ENCODE measurements around the gene NUTM2E. TPM values are rescaled to one million over a fixed set of nuclear protein-coding genes. Genes with fewer than 3 reads are reported as not detected.
"Not testable (repeated sequence)": the region's sequence is repeated elsewhere in the genome, so short reads cannot be mapped to it uniquely, and the experiment has no call there.

The NUTM2E gene
- total RNA-seq, 1 donor from 2014 or later: not detected

DNA sequence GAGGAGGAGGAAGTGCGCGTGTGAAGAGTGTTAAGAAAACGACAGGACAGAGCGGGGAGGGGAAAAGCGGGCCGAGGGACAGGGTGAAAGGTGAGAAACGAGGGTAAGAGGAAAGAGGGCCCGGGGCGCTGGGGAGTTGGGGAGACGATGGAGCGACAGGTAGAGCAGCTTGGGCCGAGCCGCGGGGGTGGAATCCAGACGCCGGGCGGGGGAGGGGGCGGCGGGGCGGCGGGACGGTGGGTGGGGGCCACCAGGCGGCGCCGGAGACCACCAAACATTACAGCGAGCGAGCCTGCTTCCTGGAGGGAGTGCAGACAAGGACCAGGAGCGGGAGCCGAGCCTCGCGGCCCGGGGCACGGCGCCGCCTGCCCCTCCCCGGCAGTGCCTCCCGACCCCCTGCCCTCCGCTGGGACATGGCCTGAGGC lies 940 bp upstream of the NUTM2E start:
- not testable (repeated sequence) for FAIRE-seq; H3K27me3 ChIP-seq (ENCODE audit: control insufficient read depth, insufficient read depth, low read length); H3K36me3 ChIP-seq (ENCODE audit: control insufficient read depth, insufficient read depth, low read length); DNase-seq (ENCODE audit: low read depth)
- H3K4me3 ChIP-seq (ENCODE audit: low read depth, low read length): peak overlapping the region; percentile 53

DNA sequence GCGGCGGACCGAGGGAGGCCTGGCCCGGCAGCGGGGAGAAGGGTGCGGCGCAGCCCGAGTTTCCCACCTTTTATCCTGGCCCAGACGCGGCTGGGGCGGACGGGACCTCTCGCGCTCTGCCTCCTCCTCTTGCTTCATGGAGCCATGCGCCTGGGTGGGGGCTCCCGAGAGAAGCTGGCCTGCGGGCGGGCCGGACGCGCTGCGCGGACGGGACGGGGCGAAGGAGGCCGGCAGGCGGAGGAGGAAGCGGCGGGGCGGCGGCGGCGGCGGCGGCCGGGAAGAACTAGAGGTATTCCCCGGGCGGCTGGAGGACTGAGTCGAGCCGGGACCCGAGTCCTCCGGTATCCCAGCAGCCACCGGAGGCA lies 426 bp upstream of the NUTM2E start:
- FAIRE-seq; H3K27me3 ChIP-seq (ENCODE audit: control insufficient read depth, insufficient read depth, low read length); DNase-seq (ENCODE audit: low read depth); H3K36me3 ChIP-seq (ENCODE audit: control insufficient read depth, insufficient read depth, low read length): not testable (repeated sequence)
- peak overlapping the region; percentile 53 for H3K4me3 ChIP-seq (ENCODE audit: low read depth, low read length)

DNA sequence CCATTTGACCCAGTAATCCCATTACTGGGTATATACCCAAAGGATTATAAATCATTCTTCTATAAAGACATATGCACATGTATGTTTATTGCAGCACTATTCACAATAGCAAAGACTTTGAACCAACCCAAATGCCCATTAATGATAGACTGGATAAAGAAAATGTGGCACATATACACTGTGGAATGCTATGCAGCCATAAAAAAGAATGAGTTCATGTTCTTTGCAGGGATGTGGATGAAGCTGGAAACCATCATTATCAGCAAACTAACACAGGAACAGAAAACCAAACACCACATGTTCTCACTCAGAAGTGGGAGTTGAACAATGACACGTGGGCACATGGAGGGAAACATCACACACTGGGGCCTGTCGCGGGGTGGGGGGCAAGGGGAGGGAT lies 7.3 kb downstream of the NUTM2E start:
- not testable (repeated sequence) for H3K36me3 ChIP-seq (ENCODE audit: control insufficient read depth, insufficient read depth, low read length); H3K4me3 ChIP-seq (ENCODE audit: low read depth, low read length); FAIRE-seq; H3K27me3 ChIP-seq (ENCODE audit: control insufficient read depth, insufficient read depth, low read length); DNase-seq (ENCODE audit: low read depth)

DNA sequence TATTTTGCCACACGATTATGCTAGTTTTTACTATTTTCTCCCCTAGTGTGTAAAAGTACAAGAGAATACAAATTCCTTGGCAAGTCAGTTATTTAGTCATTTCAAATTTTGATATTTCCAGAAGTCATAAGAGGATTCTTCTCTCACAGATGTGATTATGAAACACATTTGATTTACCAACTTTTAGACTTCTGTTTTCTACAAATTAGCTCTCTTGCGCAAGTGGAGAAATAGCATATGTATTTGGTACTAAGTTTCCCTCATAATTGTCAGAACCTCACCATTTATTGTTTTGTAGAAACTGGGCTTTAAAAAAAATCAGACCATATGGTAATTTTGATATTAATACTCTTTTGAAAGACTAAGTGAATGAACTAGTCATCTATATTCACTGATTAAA lies 9.4 kb downstream of the NUTM2E start:
- not testable (repeated sequence) for FAIRE-seq; DNase-seq (ENCODE audit: low read depth)

DNA sequence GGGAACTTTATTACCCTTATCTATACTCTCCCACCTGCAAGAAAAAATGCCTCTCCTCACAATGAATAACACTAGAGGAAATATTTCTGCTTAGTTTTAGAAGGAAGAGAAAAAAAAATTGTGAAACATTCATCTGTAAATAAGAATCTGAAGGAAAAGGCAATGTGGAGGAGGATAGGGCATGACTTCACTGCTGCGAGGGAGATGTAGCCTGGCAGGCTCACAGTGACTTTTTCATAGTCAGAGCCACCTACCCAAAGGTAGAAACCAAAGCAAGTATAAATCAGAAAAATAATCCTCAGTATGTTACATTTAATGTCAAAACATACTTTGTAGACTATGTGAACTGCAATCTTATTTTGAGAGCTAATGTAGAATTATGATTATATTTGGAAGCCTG lies 10.4 kb downstream of the NUTM2E start:
- not testable (repeated sequence) for H3K36me3 ChIP-seq (ENCODE audit: control insufficient read depth, insufficient read depth, low read length); H3K27me3 ChIP-seq (ENCODE audit: control insufficient read depth, insufficient read depth, low read length); FAIRE-seq; DNase-seq (ENCODE audit: low read depth); H3K4me3 ChIP-seq (ENCODE audit: low read depth, low read length)

More for the DNA sequence above, 9.4 kb downstream of the NUTM2E start:
- not testable (repeated sequence) for H3K4me3 ChIP-seq (ENCODE audit: low read depth, low read length); H3K27me3 ChIP-seq (ENCODE audit: control insufficient read depth, insufficient read depth, low read length); H3K36me3 ChIP-seq (ENCODE audit: control insufficient read depth, insufficient read depth, low read length)

DNA sequence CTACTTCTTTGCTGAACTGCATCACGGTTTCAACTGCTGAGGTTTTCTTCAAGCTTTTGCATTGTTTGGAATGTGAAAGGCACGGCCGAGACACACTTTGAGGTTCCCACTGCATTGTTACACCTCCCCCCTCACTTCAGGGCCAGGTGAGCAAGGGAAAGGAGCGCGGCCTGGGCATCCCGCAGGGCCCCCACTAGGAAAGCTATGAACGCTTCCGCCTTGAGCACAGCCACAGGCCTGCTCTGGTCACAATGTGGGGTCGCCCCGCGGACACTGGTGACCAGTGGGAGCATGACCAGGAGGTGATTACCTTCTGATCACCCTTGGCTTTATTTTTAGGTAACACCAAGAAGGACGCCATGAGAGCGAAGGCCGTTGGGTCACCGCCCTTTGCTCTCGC lies 11.9 kb downstream of the NUTM2E start:
- not testable (repeated sequence) for DNase-seq (ENCODE audit: low read depth); H3K27me3 ChIP-seq (ENCODE audit: control insufficient read depth, insufficient read depth, low read length); H3K4me3 ChIP-seq (ENCODE audit: low read depth, low read length); FAIRE-seq; H3K36me3 ChIP-seq (ENCODE audit: control insufficient read depth, insufficient read depth, low read length)

DNA sequence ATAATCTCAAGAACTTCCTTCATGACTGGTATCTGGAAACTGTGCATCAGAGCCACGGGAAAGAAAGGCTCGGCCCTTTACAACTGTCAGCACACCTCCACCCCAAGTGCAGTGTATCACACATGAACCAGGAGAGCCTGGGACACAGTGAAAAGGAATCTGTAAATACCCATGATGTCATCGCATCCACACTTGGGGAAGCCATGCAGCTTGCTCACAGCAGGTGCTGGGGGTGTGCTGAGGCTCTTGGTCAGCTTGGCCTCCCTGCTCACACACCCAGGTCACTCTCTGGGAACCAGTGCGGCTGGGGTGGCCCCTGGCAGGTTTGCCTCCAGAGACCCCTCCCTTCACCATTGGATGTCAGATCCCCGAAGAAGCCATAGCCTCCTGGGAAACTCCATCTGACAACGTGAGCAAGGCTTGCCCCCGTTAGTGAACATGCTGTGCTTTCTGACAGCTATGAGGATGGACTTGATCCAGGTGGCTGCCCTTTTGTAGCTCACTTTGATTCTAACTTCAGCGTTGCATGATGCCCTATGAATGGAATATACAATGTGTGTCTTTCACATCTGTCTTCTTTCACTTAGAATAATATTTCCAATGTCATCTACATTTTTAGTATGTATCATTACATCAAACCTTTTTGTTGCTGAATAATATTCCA lies 26.8 kb downstream of the NUTM2E start:
- H3K4me3 ChIP-seq (ENCODE audit: low read depth, low read length); FAIRE-seq; DNase-seq (ENCODE audit: low read depth); H3K27me3 ChIP-seq (ENCODE audit: control insufficient read depth, insufficient read depth, low read length); H3K36me3 ChIP-seq (ENCODE audit: control insufficient read depth, insufficient read depth, low read length): not testable (repeated sequence)

DNA sequence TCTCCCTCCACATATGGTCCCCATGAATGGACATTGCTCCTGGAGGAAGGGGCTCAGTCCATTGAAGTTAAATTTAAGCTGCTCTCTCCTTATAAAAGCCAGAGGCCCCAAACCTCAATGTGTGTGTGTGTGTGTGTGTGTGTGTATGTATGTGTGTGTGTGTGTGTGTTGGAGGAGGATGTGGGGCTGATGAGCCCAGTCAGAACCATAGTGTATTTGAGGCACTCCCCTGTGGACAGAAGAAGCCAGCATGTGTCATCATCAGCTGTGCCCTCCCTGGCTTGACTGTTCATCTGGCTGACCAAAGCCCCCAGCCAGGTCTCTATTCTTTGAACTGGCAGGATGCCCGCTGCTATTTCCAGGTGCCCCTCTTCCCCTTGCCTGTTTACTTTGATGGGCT lies 35.7 kb downstream of the NUTM2E start:
- H3K27me3 ChIP-seq (ENCODE audit: control insufficient read depth, insufficient read depth, low read length); H3K36me3 ChIP-seq (ENCODE audit: control insufficient read depth, insufficient read depth, low read length); DNase-seq (ENCODE audit: low read depth); H3K4me3 ChIP-seq (ENCODE audit: low read depth, low read length); FAIRE-seq: not testable (repeated sequence)

DNA sequence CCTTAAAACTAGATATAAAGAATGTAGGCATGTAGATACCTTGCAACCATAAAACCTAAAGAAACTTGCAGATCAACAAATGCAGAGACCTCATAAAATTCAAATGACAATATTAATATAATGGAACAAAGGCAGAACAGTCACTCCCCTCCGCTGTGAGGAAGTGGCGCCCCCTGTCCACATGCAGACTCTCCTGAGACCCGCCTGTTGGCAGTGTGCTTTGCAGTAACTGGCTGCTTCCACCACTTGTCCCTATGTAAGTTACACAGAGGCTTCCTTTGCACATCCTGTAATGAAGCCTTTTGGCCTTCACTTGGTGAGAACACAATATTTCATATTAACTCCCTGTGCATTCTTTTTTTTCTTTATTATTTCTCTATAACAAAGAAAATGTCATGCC lies 36.3 kb downstream of the NUTM2E start:
- not testable (repeated sequence) for H3K4me3 ChIP-seq (ENCODE audit: low read depth, low read length); H3K36me3 ChIP-seq (ENCODE audit: control insufficient read depth, insufficient read depth, low read length); H3K27me3 ChIP-seq (ENCODE audit: control insufficient read depth, insufficient read depth, low read length); FAIRE-seq; DNase-seq (ENCODE audit: low read depth)

DNA sequence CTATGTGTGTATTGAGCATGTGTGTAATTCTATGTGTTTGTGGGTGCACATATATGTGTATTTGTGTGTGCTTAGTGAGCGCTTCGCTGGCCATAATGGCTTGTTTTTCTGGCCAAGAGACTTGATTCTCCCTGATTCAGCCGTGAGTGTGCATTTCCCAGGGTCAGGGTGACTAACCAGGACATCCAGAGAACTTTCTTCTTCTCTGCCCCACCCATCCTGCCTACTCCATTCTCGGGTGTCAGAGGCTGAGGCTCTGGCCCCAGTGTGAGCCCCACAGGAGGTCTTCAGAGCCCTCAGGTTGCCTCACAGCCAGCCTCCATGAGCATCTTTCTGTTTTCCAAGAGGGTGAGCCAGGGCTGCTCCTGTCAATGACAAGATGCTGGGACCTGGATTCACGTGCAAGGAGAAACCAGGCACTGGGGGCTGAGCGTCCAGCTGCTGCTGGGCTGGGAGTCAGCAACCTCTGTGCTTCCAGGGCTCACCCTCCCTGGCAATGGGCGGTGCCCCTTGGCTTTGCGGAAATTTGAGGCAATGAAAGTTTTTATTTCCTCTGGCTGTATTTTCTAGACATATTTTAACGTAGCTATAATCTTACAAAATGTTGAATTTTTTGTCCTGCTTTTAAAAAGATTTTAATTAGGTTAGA lies 40.5 kb downstream of the NUTM2E start:
- not testable (repeated sequence) for H3K36me3 ChIP-seq (ENCODE audit: control insufficient read depth, insufficient read depth, low read length); H3K4me3 ChIP-seq (ENCODE audit: low read depth, low read length); FAIRE-seq; DNase-seq (ENCODE audit: low read depth); H3K27me3 ChIP-seq (ENCODE audit: control insufficient read depth, insufficient read depth, low read length)

DNA sequence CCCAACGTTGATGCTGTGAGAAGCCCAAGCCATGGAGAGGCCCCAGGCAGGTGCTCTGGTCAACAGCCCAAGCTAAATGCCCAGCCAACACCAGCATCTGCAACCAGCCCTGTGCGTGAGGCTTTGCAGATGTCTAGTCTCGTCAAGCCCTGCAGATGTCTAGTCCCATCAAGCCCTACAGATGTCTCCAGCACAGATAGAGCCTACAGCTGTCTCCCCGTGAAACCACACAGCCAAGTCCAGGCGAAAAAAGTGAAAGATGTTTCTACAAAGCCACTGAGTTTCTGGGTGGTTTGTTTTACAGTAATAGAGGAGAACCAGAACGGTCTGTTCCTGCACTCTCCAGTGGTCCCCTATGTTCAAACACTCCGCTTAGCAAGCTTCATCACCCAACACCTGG lies 41.5 kb downstream of the NUTM2E start:
- H3K4me3 ChIP-seq (ENCODE audit: low read depth, low read length); H3K36me3 ChIP-seq (ENCODE audit: control insufficient read depth, insufficient read depth, low read length); H3K27me3 ChIP-seq (ENCODE audit: control insufficient read depth, insufficient read depth, low read length); DNase-seq (ENCODE audit: low read depth); FAIRE-seq: not testable (repeated sequence)

DNA sequence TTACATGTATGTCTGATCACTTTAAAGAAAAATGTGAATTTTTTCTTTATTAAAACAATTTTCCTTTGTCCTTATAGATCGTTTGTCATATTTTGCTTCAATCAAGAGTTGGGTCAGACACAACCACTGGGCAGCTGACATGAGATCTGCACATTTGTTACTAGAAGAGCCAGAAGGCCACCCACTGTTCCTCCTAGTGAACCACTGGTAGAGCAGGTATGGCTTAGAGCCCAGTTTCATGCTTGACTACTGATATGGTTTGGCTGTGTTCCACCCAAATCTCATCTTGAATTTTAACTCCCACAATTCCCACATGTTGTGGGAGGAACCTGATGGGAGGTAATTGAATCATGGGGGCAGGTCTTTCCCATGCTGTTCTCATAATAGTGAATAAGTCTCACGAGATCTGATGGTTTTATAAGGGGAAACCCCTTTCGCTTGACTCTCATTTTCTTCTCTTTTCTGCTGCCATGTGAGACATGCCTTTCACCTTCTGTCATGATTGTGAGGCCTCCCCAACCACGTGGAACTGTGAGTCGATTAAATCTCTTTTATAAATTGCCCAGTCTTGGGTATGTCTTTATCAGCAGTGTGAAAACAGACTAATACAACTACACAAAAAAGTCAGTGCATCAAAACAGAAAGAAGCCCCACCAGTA lies 43.0 kb downstream of the NUTM2E start:
- DNase-seq (ENCODE audit: low read depth): peak; percentile 8
- not testable (repeated sequence) for H3K36me3 ChIP-seq (ENCODE audit: control insufficient read depth, insufficient read depth, low read length); FAIRE-seq; H3K4me3 ChIP-seq (ENCODE audit: low read depth, low read length); H3K27me3 ChIP-seq (ENCODE audit: control insufficient read depth, insufficient read depth, low read length)

DNA sequence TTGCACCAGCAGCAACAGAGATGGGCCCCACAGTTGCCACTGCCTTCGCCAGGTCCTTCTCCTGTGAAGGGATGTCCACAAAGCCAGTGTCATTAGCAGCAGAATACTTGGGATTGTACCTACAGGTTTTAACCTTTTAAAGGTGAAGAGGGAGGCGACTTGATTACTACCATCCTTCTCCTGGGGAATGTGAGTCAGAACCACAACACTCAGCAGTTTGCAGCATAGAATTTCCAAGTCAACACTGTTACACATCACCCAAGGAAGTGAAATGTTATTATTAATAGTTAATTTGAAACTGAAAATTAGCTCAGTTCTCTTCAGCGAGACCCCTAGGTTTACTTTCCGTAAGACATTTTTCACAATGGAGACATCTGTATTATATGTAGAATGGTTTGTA lies 45.2 kb downstream of the NUTM2E start:
- H3K27me3 ChIP-seq (ENCODE audit: control insufficient read depth, insufficient read depth, low read length); FAIRE-seq; H3K4me3 ChIP-seq (ENCODE audit: low read depth, low read length); H3K36me3 ChIP-seq (ENCODE audit: control insufficient read depth, insufficient read depth, low read length); DNase-seq (ENCODE audit: low read depth): not testable (repeated sequence)

Data from bronchial epithelial cell (primary cell).